GM23248 (cell line): ENCODE data around the gene C17orf114.

Source experiments
- EZH2 ChIP-seq: fragments of 200-600 bp; sonication (generic); IDR thresholded peaks from 2 replicates; pipeline ENCODE4 v1.6.1; 2018; ENCODE audit warnings: antibody characterized with exemption, mild to moderate bottlenecking; ENCODE audit not compliant: insufficient read depth, poor library complexity, severe bottlenecking
- EZH2phosphoT487 ChIP-seq: fragments of 200-600 bp; sonication (generic); IDR thresholded peaks from 2 replicates; pipeline ENCODE4 v1.6.1; 2018; ENCODE audit warnings: antibody characterized with exemption, moderate library complexity, mild to moderate bottlenecking, low read depth; ENCODE audit not compliant: insufficient read depth

- TF ChIP-seq EZH2 (no peak), EZH2phosphoT487 (no peak)
Observed at GRCh38 chr17:4766723-4767122, 35.4 kb downstream of the C17orf114 start.
